ENCODE data around the gene ZNF638. TPM values are rescaled to one million over a fixed set of nuclear protein-coding genes. Genes with fewer than 3 reads are reported as not detected.

The ZNF638 gene
- total and polyA plus RNA-seq, 2 donors (not counting 3 experiments of a cell fraction or from before 2014, with no cell fraction given) = 36.4 to 111 TPM

DNA sequence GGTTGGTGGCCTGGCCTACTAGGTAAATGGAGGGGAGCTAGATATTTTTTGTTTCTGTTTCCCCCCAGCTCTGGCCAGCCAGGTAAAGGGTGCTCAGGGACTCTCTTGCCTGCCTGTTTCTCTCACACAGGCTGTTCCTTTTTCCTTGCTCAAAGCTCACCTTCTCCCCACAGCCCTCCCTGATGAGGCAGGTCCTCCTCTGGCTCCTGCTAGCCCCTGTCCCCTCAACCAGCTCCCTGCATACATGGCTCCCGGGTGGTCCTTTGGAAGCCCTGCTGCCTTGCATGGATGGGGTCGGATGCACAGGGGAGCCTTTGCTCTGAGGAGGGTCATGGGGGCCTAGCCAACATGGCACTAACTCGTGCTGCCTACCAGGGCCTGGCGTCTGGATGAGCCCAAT, 149.5 kb downstream of the ZNF638 start:
- BruUV-seq (replicated peaks) = no TSS peak
- Histone ChIP-seq H3K9me3 (replicated peaks; ENCODE audit: control insufficient read depth, insufficient read depth, low read length) (no peaks in the 10 kb centered on the region), H4K20me1 (replicated peaks; ENCODE audit: control insufficient read depth, extremely low read depth, insufficient read depth, low read length) (no peaks in the 10 kb centered on the region), H2AFZ (ENCODE audit: low read depth, low read length) (no peak overlapping the region), H3K79me2 (ENCODE audit: control insufficient read depth, insufficient read depth, low read length) (no peaks in the 10 kb centered on the region), H3K4me3 (replicated peaks in 1 of 3; ENCODE audit: insufficient read depth in 1 of 3, low read depth in 1 of 3, low read length in 3 of 3) (no peak overlapping the region), H3K27me3 (ENCODE audit: control insufficient read depth in 2 of 2, insufficient read depth in 2 of 2, low read length in 2 of 2) (no peaks in the 10 kb centered on the region), H3K9ac (replicated peaks; ENCODE audit: extremely low read depth, insufficient read depth, low read length) (no peak overlapping the region), H3K4me1 (ENCODE audit: control insufficient read depth, extremely low read depth, insufficient read depth, low read length) (no peaks in the 10 kb centered on the region), H3K9me1 (replicated peaks; ENCODE audit: control insufficient read depth, extremely low read depth, insufficient read depth, low read length) (no peaks in the 10 kb centered on the region), H3K4me2 (ENCODE audit: insufficient read depth, low read length) (no peak overlapping the region), H3K36me3 (ENCODE audit: control insufficient read depth in 2 of 2, extremely low read depth in 1 of 2, insufficient read depth in 2 of 2, low read length in 2 of 2) (peaks cover 8 to 14% of the 10 kb centered on the region in 2 experiments), H3K27ac (ENCODE audit: insufficient read depth, low read depth, low read length) (no peak overlapping the region)
- ChIA-PET POLR2A (interaction anchor here (1.4 kb wide), 1 partner anchor 21 kb away, joined by 3 read pairs; no protein-coding TSS in a partner anchor), CTCF (interaction anchor here (1.3 to 2.2 kb wide), 4 partner anchors 11 to 20 kb away, joined by 3 to 12 read pairs (median 4); no protein-coding TSS in a partner anchor)
- FAIRE-seq (no peak), DNase-seq (ENCODE audit: low read depth, low spot score) (no peak)
- dilution Hi-C loops (cut with MboI; ENCODE audit: extremely low pct_ligation_motif_present, low sequenced_read_pairs) = no loop called here
- TF ChIP-seq GATA2 (IDR thresholded peaks at IDR 0.05; ENCODE audit: insufficient read depth, insufficient read length, low read depth, low read length) = no peak
- TF ChIP-seq MAX (IDR thresholded peaks at IDR 0.05; ENCODE audit: insufficient read depth, insufficient read length) = no peak
- TF ChIP-seq, protein P1, sequence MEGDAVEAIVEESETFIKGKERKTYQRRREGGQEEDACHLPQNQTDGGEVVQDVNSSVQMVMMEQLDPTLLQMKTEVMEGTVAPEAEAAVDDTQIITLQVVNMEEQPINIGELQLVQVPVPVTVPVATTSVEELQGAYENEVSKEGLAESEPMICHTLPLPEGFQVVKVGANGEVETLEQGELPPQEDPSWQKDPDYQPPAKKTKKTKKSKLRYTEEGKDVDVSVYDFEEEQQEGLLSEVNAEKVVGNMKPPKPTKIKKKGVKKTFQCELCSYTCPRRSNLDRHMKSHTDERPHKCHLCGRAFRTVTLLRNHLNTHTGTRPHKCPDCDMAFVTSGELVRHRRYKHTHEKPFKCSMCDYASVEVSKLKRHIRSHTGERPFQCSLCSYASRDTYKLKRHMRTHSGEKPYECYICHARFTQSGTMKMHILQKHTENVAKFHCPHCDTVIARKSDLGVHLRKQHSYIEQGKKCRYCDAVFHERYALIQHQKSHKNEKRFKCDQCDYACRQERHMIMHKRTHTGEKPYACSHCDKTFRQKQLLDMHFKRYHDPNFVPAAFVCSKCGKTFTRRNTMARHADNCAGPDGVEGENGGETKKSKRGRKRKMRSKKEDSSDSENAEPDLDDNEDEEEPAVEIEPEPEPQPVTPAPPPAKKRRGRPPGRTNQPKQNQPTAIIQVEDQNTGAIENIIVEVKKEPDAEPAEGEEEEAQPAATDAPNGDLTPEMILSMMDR (IDR thresholded peaks at IDR 0.05; ENCODE audit: extremely low read depth in 1 of 2, insufficient read depth in 1 of 2, low read depth in 1 of 2, low read length in 2 of 2) = no peak
- no peak for TF ChIP-seq FOS (IDR thresholded peaks at IDR 0.05; ENCODE audit: borderline replicate concordance, insufficient read depth, low read length)
- TF ChIP-seq EZH2 (IDR thresholded peaks at IDR 0.05; ENCODE audit: borderline replicate concordance, low read depth, low read length, severe bottlenecking) = no peak
- TF ChIP-seq MYC (IDR thresholded peaks at IDR 0.05; ENCODE audit: low read depth, low read length) = no peak
- no peak for TF ChIP-seq POLR2AphosphoS5 (IDR thresholded peaks at IDR 0.05; ENCODE audit: insufficient read depth, low read depth, low read length)
- no peak for TF ChIP-seq POLR2A (IDR thresholded peaks at IDR 0.05; ENCODE audit: low read depth, low read length)
- no peak for TF ChIP-seq JUN (IDR thresholded peaks at IDR 0.05; ENCODE audit: borderline replicate concordance, insufficient read depth, insufficient read length, low read depth)
- intact Hi-C loops (cut with micrococcal nuclease) = no loop called here

Data from endothelial cell of umbilical vein (primary cell).